Caki2 (cell line): ENCODE results near the gene ABLIM2. TPM values are rescaled to one million over a fixed set of nuclear protein-coding genes. Genes with fewer than 3 reads are reported as not detected.

Source experiments
- DNase-seq: peaks from one replicate; pipeline ENCODE4 v3.0.0-alpha.2; 2015; ENCODE audit warnings: low read depth
- in situ Hi-C: cut with HindIII; loops from 2 replicates; pipeline ENCODE4 v1.10.0; 2016; ENCODE audit warnings: low sequenced_read_pairs, low pct_unique_long_range_greater_than_20kb, mixed read lengths
- total RNA-seq: library from RNA; depleted of rRNA; stranded (reverse); fragments of >200 nt; shearing (Covaris generic); gene quantifications from 2 replicates; pipeline ENCODE4 v1.2.3, GENCODE V29; 2014; ENCODE audit warnings: low replicate concordance

Gene ABLIM2
- total RNA-seq, 1 experiment from 2014 or later: 2.1 TPM

DNA sequence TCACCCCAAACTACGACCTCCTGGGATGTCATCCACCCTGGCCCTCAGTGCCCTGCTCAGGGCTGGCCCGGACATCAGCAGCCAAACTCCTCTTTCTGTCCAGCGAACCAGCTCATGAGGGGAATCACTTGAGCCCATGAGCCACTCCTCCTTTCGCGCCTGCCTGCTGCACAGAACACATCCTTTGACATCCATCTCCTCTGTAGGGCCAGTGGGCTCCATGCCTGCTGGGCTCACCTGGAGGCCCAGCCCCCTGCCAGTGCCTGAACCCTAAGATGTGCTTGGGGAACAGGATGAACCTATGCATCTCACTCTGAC, 43.5 kb downstream of the ABLIM2 start:
- in situ Hi-C loops: no loop called here

DNA sequence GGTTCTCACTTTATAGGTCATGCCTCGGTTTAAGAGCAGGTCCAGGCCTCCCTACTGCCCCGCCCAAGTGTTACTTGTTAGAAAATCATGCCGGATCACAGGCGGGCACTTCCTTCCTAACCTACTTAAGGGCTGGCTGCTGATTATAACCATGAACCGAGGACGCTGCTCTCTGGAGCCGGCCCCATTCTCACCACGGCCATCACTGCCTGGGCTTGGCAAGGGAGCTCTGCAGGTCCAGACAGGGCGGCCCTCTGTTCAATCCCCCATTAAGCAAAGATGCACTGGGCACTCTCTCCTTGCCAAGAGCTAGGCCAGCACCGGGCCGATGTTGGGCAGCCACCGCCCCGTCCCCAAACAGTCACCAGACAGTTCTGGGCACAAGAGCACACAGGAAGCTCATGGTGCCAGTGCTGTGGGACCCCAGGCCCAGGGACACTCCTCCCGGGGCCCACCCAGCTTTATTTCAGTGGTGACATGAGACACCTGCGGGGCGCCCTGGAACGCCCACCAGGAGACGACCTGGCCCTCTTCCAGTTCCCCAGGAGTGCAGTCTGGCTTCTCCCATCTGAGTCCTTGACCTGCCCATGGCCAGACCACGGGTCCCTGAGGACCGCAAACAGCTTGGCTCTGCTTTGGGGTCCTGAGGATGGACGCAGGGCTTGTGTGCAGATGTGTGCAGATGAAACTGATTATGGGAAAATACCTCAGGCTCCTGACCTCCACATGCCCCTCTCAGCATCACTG, 44.0 kb downstream of the ABLIM2 start:
- DNase-seq: no peak
- in situ Hi-C loops: no loop called here

More for the DNA sequence above, 43.5 kb downstream of the ABLIM2 start:
- DNase-seq: no peak

DNA sequence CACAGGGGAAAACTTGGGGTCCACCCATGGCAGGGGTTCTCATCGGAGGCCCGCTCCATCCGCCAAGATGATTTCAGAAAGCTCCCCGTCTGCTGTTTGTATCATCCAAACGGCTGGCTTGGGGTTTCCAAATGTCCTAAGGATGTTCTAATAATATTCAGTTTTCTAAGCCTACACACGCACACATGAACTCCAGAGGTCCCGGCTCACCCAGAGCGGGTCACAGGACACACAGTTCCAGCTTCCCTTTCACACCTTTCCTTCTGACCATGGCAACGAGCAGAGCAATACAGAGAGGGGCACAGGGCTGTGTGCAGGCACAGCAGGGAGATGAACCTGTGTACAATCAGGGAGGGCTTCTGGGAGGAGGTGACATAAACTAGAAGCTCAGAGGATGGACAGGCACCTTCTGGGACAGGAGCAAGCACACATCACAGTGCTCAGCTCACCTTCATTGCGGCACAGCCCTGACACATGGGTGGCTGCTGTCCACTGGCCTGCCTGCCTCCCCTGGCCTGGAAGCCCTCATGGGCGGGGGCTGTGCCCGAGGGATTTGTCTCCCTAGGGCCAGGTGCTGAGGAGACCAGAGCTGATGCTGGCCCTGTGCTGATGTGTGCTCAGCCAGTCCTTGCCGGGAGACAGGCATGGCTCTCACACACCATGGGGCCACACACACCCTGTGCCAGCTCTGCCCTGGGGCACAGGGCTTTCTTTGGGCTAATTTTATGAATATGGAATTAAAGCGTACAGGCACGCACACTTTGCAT, 44.8 kb downstream of the ABLIM2 start:
- in situ Hi-C loops: no loop called here
- no peak for DNase-seq

DNA sequence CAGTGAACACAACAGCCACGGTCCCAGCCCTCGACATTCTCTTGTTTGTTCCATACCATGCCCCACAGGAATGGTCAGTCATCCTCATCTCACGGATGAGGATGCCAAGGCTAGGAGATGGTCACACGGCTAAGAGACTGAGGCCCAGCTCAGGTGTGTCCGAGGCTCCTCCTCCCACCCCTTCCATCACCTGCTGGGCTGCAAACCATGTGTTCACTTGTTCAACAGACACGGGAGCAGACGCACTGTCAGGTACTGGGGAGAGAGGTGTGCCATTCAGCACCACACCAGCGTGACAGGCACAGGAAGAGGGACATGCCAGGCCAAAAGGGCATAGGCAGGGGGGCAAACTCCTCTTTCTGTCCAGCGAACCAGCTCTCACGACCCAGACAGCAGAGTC, 45.9 kb downstream of the ABLIM2 start:
- no peak for DNase-seq
- in situ Hi-C loops: no loop called here

DNA sequence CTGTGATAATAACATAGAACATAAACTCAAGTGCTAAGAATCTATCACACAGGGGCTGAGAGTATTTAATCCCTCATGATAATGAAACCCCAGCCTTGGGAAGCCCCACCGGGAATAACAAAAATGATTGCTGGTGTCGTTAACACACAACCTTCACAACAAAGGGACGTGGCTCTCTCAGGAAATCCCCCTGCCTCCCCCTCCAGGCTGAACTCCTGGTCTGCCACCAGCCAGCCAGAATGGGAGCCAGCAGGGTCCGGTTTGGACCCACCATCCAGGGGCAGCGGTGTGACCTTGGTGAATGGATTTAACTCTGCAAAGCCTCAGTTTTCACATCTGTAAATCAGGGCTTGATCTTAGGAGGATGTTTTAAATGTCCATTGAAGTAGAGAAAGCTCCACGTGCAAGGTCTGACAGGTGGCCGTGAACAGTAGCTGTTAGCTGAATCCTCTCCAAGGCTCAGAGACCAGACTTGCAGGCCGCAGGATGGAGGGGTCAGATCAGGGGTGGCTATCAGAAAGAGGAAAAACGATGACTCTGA, 46.5 kb downstream of the ABLIM2 start:
- DNase-seq: no peak
- in situ Hi-C loops: no loop called here

DNA sequence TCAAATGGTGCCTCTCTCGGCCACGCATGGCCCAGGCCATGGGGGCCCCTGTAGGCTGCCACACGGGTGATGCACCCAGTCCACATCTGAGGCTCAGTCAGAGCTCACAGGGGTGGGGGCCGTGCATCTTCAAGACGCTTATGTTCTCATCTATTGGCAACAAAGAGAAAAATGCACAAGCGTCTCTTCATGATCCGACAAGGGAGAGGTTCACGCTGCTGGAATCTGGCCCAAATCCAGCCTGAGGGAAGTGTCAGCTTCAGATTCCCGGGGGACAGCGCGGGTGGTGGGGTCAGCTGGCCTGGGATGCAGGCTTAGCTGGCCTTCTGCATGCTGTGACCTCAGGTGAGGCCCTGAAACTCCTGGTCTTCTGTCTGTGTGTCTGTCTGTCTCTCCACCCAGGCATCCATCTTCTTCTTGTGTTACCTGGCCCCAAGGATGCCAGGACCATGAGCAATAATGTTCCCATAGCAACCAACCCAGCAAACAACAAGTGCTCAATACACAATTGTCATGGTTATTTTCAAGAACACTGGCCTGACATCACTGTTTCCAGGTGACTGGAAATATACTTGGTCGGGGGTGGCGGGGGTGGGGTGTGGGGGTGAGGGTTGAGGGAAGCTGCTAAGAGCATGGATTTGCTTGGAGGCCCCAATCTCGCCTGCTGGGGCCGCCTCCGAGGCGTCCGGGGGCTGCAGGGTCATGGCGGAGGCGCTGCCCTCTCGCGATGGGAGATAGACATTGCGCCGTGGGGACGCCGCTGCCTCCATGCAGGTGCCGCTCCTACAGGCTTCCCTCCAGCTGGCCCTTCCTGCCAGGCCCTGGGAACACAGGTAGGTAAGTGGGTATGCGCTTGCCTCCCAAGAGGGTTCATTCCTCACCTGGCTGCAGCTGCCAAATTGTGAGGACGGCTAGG, 48.3 kb downstream of the ABLIM2 start:
- DNase-seq: no peak
- in situ Hi-C loops: no loop called here

DNA sequence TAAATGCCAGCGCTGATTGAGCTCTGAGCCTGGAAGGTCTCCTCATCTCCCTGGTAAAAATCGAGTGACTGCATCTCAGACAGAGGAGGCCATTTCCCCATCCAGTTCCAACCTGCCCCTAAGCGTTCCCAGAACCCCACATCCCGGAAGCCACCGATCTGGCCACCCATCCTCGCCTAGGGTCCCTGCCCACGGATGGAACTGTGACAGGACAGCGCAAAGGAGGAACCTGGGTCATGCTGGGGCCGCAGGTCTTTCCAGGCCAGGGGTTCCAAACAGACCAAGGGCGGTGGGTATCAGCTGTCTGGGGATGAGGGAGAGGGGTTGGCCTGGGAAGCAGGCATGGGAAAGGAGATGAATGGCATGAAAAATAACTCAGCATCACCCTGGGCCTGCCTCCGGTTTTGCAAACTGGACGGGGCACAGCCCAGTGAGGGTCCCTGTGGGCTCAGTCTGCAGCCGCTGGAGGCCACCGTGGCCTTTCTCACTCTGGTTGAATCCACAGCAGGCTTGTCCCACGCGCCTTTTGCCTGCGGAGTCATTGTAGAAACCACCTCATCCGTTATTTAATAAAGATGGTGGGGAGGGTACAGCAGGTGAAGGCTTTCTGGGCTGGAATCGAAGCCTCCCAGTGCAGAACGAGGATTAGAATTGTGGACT, 49.1 kb downstream of the ABLIM2 start:
- no peak for DNase-seq
- in situ Hi-C loops: no loop called here

DNA sequence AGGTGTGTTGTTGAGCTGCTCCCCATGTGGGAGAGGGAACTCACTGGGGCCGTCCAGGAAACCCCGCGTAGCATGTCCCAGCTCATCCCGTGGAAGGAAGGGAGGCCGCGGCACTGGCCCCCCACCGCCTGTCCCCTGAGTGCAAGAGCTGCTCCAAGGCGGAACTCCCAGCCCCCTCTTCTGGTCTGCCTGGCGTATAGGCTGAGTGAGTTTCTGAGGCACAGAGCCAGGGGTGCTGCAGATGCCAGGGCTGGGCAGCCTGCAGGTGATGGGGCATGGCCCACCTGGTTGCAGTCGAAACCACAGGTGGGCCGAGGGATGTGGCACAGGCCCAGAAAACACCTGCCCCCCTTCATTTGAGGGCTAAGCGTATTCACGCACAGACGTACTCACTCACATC, 49.6 kb downstream of the ABLIM2 start:
- in situ Hi-C loops: no loop called here
- DNase-seq: no peak

DNA sequence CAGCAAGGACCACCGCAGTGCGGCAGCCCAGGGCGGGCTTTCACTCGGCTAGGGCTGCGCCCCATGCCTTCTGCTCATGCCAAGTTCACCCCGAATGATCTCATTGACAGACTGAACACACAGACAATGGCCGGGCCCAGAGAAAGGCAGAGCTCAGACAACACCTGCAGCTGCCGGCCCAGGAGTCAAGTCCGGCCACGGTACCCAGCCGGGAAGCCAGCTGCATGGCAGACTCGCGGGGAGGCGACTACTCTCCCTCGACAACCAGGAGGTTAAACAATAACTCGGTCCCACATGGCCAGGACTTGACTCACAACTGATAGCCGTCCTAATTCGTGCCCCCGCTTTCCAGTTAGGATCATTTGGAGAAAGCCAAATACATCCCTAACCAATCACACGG, 50.4 kb downstream of the ABLIM2 start:
- no peak for DNase-seq
- in situ Hi-C loops: no loop called here

DNA sequence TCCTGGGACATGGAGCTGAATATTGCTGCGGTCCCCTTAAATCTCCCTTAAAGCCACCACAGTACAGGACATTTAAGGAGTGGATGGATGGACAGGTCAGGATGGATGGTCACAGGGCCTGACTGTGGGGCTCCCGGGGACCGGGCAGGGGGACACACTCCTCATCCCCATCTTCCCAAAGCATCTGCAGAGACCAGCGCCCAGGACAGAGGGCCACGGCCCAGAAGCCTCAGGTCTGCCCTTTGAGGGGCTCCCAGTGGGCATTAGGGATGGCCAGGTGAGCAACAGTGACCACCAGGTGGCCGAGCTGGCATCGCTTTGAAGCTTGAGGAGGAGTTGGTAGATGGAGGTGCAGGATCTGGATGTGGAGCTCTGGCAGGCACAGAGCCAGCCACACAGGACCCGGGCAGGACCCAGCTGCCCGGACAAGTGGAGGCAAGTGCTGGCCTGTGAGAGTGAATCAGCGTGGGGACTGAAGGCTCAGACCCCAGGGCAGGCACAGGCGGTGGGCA, 51.4 kb downstream of the ABLIM2 start:
- no peak for DNase-seq
- in situ Hi-C loops: no loop called here

DNA sequence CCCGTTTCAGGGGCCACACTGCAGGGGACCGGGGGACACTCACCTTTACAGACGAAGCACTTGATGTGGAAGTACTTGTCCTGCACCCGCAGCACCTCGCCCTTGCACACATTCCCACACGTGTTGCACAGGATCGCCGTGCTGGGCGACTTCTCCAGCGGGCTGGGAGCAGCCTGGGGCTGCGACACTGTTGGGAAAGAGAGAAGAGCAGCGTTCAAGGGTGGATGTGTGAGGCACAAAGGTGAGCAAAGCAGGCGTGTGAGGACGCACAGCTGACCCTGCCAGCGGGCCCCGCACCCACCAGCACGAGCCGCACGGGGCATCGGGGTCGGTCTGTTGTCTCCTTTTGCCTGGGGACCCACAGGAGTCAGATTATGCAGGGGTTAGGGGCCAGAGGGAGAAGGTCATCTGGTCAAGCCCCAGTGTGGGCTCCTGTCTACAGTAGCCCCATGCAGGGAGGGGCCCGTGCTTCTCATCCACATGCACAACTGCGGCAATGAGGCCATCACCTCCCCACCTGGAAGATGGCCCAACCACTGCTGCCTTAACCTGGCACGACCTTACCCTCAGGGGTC, 52.1 kb downstream of the ABLIM2 start:
- in situ Hi-C loops: no loop called here
- DNase-seq: no peak

DNA sequence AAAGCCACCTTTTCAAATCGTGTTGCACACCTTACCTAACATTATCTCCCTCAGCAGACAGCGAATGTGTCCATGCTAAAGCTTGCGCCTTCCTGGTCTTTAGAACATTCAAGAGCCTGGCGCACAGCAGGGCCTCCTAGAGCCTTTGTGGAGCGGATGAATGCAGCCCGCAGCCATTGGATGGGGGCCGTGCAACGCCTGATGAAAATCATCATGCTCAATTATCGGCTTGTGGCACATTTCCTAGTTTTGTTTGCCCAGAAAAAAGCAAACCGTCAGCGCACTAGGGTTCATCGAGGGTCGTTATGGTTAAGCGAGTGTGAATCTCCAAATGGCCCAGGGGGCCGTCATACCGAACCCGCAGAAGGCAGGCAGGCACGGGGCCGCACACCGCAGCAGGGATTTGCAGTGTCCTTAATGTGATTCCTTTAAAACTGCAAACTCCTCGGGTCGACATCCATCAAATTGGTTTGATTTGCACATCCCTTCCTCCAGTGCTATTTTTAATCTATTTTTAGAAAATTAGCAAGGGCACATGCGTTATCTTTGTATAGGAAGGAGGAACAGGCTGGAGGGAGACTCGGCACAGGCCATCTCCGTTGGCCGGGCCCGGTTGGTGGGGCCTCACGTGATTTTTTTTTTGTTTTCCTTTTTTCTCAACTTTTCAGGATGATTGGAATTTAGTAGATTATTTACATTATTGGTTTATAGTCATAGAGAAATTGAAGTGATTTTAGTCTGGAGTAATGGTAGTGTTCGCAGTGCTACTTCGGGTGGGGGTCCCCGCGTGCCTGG, 53.1 kb downstream of the ABLIM2 start:
- no peak for DNase-seq
- in situ Hi-C loops: no loop called here

DNA sequence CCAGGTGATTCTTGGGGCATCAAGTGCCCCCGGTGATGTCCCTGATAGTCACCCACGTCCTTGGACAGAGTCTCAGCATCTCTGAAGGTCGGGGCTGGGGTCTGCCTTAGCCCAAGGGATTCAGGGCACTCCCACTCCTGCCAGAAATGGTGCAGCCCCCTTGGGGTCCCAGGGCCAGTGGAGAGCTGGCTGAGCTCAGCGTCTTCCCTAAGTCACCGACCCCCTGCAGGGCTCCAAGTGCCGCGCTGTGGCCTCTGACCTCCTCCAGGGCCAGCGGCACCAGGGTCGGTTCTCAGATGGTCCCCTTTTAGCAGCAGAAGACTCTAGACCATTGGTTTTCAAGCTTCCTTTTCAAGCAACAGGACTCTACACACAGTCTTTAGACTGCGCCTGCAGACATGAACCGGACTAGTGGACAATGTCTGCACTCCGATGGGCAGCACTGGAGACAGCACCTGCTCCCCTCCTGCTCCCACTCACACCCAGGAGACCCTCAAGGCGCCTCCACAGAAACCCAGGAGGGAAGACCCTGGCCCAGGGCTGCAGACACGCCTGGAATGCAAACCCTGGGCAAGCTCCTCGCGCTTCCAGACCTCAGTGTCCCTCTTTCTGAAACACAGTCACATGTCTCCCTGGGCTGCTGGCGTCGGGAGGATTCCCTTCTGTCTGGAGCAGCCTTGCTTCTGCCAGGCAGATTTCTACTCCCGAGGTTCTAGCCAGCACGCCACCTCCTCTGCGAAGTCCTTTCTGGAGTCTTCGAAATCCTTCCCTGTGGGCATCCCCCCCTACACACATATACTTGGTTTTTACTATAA, 53.9 kb downstream of the ABLIM2 start:
- no peak for DNase-seq
- in situ Hi-C loops: no loop called here

DNA sequence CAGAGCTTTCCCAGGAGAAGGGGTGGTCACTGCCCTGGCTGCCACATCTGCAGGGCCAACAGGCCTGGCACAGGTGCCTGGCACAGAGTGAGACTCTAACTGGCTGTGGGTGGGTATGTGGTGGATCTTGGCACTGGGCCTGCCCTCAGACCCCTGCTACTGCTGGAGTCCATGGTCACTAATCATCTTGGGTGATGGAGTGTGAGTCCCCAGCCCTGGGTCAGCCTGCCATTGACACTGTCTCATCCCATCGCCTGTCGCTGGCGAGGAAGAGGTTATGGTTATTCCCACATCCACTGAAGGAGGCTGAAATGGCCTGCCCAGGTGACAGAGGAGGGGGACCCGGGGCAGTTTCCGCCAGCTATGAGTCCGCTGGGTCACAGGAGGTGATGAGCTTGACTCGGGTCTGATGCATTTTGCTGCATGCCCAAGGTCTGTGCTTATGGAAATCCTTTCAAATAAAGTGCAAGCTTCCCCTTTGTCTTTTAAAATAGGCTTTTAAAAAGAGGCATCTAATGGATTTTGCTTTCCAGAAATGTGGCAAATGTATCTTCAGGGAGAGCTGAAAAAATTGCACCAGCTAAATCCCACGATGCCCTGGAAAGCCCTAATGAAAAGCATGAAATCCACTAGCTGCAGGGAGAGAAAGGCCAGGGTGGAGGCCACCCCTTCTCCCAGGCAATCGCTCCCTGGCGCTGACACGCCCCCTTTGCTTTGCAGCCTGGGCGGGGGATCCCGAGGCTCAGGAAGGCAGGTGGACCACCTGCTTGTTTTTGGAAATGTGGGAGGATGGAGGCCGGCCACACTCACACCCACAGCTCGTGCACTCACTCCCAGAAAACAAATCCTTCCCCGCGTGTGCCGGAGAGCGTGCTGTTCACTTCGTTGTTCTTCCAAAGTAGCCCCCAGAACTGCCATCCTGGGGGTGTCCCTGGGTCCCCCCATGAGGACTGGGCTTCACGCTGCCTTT, 54.9 kb downstream of the ABLIM2 start:
- no peak for DNase-seq
- in situ Hi-C loops: no loop called here

DNA sequence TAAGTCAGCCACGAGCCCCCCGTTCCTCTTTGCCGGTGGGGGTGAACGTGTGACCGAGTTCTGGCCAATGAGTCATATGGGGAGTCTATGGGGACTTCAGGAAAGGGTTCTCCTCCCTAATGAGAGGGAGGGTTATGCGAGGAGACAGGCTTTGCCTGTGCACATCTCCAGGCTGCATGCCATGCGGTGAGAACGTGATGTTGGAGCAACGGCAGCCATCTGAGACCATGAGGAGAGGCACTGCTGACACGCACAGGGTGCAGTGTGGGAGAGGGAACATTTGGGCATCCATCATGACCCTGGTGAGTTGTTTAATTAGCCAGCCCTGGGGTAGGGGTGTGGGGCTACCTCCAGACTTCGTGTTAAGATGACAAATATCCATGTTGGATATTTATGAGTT, 55.8 kb downstream of the ABLIM2 start:
- DNase-seq: no peak
- in situ Hi-C loops: no loop called here
